Prostate gland (tissue), 2 donors: ENCODE measurements around the gene SYNPR.

Experiments
- CTCF ChIP-seq, 4 experiments: fragments of 200-600 bp in 2 of 4; fragments of 450-650 bp in 2 of 4; sonication (generic) in 2 of 4; IDR thresholded peaks; 1 replicate in 3 of 4; 2 replicates in 1 of 4; pipeline ENCODE4 v1.5.1; 2016 to 2019; ENCODE audit warnings: antibody characterized with exemption in 4 of 4, mild to moderate bottlenecking in 2 of 4, moderate library complexity in 2 of 4
- POLR2A ChIP-seq: fragments of 450-650 bp; IDR thresholded peaks from one replicate; pipeline ENCODE4 v1.6.1; 2016; ENCODE audit warnings: antibody characterized with exemption, mild to moderate bottlenecking
- POLR2AphosphoS5 ChIP-seq: sonication (generic); formaldehyde crosslinking; IDR thresholded peaks from one replicate; pipeline ENCODE4 v1.6.1; 2017; ENCODE audit warnings: antibody characterized with exemption

- TF ChIP-seq POLR2AphosphoS5: no peak
- no peak for TF ChIP-seq POLR2A
- no peak for TF ChIP-seq CTCF (IDR thresholded peaks at IDR 0.05)
Observed at GRCh38 chr3:63588895-63589294, 310.8 kb downstream of the SYNPR start.
